HG03095 (cell line): Measurements from ENCODE around the gene CDC45.
"Not testable (repeated sequence)": the region's sequence is repeated elsewhere in the genome, so short reads cannot be mapped to it uniquely, and the experiment has no call there.

Experiments
- ATAC-seq: cut with Tn5 transposase; IDR thresholded peaks from one replicate; pipeline ENCODE4 v1.9.1; 2021; ENCODE audit warnings: moderate library complexity; ENCODE audit not compliant: unreplicated experiment

CDC45 gene

DNA sequence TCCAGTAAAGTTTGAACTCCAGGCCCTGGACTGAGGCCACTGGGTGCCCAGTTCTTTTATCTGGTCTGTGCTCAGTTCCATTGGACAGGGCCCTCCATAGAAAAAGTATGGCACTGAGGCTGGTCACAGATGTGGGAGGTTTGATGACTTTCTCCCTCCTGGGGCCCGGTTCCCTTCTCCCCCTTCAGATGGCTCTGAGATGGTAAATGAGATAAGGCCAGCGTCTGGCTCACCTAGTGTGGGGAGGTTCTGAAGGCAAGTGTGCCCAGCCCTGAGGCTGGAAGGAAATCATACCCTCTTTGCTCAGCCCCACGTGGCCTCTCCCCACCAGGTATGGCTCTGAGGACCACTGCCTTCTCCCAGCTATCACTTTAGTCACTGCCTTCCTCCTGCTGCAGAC lies 45.9 kb downstream of the CDC45 start:
- ATAC-seq = no peak

DNA sequence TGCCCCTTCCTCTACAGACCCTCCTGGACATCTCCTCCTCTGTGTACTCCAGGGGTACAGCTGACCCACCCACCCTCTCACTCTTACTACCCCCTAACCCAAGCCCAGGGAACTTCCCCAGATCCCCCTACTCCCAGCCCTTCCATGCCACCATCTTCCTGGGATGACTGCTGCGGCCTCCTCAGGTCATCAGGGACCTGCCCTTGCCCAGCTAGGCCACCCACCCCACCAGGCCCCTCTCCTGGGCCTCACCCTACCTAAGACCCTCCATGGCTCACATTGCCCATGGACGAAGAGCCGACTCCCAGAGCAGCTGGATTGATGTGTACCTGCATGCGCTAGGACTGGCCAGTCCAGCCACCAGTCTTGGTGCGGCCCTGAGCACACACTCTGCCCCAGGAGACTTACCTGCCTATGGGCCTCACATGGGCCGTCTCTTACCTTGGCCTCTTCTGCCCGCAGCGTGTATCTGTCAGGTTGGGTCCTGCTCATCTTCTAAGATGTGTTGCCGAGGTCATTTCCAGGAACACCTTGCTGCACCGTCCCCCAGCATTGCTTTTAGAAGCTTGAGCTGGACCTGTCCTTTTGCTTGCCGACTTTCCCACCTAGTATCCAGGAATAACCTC lies 46.5 kb downstream of the CDC45 start:
- ATAC-seq = no peak

DNA sequence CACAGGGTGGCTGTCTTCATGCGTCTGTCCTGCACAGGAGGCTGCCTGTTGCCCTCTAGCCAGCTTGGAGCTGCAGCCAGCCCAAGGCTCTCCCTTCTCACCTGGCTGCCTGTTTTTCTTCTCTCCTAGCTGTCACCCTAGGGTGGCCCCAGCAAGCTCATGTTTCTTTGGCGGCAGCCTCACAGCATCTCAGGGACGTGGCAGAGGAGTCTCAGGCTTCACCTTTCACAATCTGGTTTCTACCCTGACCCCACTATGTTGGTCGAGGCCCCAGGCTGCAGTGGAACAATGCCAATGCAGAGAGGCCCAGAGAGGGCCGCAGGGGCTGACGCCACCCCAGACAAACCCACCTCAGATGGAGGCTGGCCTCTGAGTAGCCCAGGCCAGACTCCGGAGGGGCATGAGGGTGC lies 47.0 kb downstream of the CDC45 start:
- ATAC-seq = no peak

DNA sequence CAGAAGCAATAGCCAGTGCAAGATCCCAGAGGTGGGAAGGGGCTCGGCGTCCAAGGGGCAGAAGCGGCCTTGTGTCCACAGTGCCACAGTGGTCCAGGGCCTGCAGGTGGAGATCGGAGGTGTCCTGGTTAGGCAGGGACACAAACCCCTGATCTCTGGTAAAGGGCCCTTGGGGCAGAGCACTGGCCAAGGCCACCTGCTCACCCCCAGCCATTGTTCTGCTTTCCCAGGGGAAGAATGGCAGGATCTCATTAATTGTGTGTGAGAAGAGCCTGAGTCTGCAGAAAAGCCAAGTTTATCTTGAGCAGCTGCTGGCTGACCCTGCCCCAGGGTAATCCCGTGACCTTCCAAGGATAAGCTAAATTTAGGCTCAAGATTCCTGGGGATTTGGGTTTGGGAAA lies 47.6 kb downstream of the CDC45 start:
- no peak for ATAC-seq

DNA sequence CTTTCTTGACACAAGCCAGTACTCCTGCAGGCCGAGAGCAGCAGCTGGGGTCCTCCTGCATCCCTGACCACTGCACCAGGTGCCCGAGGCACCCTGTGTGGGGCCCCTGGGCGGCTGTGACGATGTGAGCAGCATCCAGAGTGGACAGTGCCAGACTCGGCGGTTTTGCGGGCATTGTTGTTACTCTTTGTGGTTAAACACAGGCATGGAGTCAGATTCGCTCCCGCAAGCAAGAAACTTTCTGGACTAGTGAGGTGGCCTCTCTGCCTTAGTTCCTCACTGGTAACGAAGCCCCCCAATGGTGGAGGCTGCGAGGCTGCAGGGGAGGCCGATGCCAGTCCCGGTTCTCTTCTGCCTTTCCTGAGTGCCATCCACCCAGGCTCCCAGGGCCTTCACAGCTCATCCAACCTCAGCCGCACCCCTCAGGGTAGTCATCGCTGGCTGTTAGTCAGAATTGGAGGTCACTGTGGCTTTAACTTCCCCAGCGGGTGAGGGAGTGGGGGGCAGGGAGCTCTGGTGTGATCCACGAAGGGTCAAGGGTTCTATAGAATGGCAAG lies 48.2 kb downstream of the CDC45 start:
- no peak for ATAC-seq

DNA sequence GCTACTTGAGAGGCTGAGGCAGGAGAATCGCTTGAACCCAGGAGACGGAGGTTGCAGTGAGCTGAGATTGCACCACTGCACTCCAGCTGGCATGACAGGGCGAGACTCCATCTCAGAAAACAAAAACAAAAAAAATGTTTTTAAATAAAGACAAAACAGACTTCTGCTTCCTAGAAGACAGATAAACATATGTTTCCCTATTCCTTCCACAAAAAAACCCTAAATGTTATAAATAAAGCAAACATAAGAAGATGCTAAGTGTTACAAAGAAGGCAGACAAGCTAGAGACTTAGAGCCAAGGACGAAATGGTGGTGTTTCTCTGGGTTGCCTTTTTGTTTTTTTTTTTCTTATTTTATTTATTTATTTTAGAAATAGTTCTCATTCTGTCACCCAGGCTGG lies 50.1 kb downstream of the CDC45 start:
- no peak for ATAC-seq

DNA sequence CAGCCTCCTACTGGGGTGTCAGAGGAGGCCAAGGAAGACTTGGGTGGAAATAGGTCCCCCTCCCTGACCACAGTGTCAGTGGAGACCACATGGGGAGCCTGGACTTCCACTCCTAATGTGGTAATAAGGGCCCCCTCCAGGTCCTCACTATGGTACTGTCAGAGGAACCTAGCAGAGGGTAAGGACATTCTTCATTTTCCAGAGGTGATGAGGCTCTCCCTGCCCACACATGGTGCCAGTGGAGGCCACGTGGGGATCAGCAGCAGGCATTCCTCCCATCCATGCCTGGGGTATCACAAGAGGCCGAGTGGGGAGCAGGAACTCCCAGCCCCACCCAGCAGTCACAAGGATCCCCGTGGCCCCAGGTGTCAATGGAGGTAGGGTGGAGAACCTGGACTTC lies 51.0 kb downstream of the CDC45 start:
- ATAC-seq = no peak

DNA sequence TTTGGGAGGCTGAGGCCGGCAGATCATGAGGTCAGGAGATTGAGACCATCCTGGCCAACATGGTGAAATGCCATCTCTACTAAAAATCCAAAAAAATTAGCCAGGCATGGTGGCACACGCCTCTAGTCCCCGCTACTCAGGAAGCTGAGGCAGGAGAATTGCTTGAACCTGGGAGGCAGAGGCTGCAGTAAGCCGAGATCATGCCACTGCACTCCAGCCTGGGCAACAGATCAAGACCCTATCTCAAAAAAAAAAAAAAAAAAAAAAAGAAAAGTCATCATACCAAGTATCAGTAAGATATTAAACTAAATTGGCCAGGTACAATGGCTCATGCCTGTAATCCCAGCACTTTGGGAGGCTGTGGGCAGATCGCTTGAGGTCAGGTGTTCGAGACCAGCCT lies 51.6 kb downstream of the CDC45 start:
- not testable (repeated sequence) for ATAC-seq

DNA sequence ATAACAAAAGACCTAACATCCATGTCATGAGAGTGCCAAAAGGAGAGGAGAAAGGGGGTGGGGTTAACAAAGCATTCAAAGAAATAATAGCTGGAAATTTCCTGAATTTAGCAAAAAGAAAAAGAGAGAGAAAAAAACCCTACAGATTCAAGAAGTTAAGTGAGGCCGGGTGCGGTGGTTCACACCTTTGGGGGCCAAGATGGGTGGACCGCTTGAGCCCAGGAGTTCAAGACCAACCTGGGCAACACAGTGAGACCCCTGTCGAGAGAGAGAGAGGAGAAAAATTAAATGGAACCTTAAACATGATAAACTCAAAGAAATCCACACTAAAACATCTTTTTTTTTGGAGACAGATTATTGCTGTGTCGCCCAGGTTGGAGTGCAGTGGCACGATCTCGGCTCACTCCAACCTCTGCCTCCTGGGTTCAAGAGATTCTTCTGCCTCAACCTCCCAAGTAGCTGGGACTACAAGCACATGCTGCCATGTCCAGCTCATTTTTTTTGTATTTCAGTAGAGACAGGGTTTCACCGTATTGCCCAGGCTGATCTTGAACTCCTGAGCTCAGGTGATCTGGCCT lies 53.4 kb downstream of the CDC45 start:
- no peak for ATAC-seq

DNA sequence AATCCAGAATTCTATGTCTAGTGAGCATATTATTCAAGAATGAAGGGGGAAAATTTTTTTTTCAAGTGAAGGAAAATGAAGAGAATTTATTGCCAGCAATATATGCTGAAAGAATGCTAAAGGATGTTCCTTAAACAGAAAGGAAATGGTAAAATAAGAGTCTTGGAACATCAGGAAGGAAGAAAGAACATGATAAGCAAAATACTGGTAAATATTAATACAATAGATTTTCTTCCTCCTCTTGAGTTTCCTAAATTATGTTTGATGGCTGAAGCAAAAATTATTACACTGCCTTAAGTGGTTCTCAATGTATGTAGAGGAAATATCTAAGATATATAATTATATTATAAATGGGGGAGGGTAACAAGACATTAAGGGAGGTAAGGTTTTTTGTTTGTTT lies 54.1 kb downstream of the CDC45 start:
- no peak for ATAC-seq

DNA sequence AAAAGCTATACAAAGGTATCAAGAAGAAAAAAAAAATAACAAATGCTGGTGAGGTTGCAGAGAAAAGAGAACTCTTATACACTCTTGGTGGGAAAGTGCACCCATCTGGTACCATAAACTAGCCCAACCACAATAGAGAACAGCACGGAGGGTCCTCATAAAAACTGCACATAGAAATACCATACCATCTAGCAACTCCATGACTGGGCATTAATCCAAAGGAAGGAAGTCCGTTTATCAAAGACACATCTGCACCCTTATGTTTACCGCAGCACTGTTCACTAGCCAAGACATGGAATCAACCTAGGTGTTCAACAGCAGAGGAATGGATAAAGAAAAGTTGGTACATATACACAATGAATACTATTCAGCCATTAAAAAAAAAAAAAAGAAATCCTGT lies 55.3 kb downstream of the CDC45 start:
- no peak for ATAC-seq

DNA sequence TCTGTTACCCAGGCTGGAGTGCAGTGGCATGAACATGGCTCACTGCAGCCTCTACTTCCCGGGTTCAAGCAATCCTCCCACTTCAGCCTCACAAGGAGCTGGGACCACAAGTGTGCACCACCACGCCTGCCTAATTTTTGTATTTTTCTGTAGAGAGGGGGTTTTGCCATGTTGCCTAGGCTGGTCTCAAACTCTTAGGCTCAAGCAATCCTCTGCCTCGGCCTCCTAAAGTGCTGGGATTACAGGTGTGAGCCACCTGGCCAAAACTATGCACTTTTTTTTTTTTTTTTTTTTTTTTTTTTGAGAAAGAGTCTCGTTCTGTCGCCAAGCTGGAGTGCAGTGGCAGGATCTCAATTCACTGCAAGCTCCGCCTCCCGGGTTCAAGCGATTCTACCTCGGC lies 56.8 kb downstream of the CDC45 start:
- no peak for ATAC-seq

DNA sequence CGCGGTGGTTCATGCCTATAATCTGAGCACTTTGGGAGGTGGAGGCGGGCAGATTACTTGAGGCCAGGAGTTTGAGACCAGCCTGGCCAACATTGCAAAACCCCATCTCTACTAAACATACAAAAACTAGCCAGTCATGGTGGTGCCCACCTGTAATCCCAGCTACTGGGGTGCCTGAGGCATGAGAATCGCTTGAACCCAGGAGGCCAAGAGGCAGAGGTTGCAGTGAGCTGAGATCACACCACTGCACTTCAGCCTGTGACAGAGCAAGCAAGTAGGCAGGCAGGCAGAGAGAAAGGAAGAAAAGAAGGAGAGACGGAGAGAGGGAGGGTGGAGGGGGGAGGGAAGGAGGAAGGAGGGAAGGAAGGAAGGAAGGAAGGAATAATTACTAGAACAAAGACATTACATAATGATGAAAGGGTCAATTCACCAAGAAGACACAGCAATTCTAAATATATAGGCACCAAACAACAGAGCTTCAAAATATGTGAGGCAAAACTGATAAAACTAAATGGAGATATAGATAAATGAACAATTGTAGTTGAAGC lies 58.3 kb downstream of the CDC45 start:
- no peak for ATAC-seq

DNA sequence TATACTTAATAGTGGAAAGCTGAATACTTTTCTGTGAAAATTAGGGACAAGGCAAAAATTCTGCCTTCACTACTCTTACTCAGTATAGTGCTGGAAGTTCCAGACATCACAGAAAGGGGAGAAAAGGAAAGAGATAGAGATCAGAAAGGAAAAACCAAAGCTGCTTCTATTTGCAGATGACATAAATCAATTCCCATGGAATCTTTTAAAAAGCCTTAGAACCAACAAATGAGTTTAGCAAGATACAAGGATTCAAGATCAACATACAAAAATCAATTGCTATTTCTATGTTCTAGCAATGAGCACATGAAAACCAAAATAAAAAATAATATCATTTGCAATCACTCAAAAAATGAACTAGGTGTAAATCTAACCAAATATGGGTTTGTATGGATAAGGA lies 60.7 kb downstream of the CDC45 start:
- no peak for ATAC-seq

DNA sequence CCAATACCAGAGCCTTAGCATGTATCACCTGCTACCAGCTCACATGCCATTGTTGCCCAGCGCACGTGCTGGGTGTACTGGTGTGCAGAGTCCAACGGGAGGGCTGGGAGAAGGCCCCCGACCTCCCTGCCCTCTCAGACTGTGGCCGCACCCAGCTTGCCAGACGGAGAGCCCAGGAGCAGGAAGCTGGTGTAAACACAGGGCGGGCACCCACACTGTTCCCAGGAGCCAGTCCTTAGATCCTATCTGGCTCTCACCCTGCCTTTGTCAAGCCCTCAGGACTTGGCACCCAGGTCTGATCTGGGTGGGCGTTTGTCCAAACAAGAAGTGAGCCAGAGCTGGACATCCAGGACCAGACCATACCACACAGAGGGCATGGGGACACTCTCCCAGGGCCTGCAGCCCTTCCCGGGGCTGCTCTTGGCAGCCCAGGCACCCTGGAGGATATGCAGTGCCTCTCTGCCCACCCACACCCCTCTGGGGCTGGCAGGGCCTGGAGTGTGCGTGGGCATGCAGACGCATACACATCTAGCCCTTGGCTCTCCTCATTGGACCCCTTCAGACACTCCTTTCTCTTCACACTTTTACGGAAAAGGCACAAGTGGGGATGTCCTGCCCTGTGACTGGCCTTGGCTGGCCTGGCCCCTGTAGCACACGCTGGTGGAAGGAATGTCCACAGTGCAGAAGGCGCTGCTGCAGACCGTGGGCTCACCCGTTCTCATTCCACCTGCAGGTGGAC lies 64.4 kb downstream of the CDC45 start:
- no peak for ATAC-seq

DNA sequence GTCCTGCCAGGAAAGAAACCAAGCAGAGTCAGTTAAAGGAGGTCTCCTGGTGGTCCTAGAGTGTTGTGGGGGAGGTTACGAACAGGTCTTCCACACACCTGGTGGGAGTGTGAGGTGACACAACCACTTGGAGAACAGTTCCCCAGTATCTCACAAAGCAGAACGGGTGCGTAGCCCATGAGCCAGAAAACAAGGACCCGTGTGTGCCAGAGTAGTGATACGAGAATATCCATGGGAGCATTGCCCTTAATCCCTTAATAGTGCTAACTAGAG lies 66.2 kb downstream of the CDC45 start:
- ATAC-seq = no peak

DNA sequence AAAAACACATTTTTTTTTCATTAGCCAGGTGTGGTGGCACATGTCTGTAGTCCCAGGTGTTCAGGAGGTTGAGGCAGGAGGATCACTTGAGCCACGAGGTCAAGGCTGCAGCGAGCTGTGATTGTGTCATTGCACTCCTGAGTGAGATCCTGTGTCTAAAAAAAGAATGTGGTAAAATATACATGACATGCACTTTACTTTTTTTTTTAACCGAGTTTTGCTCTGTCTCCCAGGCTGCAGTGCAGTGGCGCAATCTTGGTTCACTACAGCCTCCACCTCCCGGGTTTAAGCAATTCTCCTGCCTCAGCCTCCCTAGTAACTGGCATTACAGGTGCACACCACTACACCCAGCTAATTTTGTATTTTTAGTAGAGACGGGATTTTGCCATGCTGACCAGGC lies 67.0 kb downstream of the CDC45 start:
- no peak for ATAC-seq

DNA sequence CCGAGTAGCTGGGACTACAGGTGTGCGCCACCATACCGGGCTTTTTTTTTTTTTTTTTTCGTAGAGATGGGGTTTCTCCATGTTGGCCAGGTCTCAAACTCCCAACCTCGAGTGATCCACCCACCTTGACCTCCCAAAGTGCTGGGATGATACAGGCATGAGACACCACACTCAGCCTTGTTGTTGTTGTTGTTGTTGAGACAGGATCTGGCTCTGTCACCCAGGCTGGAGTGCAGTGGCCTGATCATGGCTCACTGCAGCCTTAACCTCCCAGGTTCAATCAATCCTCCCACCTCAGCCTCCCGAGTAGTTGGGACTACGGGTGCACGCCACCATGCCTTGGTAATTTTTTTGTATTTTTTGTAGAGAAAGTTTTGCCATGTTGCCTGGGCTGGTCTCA lies 67.9 kb downstream of the CDC45 start:
- no peak for ATAC-seq

DNA sequence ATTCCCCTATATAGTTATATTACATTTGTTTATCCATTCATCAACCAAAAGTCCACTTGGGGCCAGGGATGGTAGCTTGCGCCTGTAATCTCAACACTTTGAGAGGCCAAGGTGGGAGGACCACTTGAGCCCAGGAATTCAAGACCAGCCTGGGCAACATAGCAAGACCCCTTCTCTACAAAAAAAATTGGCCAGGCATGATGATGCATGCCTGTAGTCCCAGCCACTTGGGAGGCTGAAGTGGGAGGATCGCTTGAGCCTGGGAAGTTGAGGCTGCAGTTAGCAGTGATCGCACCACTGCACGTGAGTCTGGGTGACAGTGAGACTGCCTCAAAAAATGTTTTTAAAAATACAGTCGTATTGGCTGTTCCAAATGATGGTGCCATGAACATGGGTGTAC lies 68.7 kb downstream of the CDC45 start:
- not testable (repeated sequence) for ATAC-seq

DNA sequence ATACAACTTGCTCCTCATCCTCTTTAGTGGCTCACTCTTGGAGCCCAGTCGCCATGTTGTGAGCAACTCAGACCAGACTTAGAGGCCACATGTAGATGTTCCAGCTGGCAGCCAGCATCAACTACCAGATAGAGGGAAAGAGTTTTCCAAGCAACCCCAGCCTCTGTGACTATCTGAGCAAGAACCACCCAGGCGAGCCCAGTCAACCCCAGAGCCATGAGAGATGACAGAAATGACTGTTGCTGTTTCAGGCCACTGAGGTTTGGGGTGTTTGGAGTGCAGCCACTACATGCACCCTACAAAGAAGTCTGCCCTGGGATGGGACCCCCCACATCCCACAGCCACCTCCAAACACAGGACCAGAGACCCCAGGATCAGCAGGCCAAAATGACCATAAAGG lies 69.2 kb downstream of the CDC45 start:
- ATAC-seq = no peak

DNA sequence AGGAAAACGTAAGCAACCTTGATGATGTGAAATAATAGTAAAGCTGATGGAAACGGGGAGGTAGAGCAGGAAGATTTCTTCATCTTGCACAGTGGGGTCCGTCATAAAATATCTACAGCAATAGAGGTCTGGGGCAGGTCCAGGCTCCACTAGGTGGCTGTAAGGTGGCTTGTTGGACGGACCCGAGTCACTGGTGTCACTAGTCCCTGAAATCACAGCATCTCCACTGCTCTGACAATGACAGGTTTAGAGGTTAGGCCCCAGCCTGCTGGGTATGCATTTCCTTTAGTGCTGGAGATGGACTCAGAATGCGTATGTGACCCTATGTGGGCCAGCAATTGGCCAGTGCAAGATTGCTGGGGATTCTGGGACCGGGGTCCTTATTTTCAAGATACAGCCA lies 69.7 kb downstream of the CDC45 start:
- no peak for ATAC-seq

DNA sequence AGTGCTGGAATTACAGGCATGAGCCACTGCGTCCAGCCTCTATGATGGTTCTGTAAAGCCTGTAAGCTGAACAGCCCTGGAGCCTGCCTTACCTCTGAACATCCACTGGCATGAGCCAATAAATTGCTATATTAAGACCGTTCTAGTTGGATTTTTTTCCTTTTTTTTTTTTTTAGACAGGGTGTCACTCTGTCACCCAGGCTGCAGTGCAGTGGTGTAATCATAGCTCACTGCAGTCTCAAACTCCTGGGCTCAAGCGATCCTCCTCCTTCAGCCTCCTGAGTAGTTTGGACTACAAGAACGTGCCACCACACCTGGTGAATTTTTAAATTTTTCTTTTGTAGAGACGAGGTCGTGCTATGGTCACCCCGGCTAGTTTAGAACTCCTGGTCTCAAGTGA lies 70.7 kb downstream of the CDC45 start:
- ATAC-seq = no peak
